ENCODE data around the gene RAI14. TPM values are rescaled to one million over a fixed set of nuclear protein-coding genes. Genes with fewer than 3 reads are reported as not detected.
"Not testable (repeated sequence)": the region's sequence is repeated elsewhere in the genome, so short reads cannot be mapped to it uniquely, and the experiment has no call there.

RAI14 gene
- total RNA-seq, 2 experiments from 2014 or later = 0.92 to 12.3 TPM

GRCh38 chr5:34750206-34750605 is 94.1 kb downstream of the RAI14 start:
- no peak for TF ChIP-seq EZH2phosphoT487 (IDR thresholded peaks at IDR 0.05; ENCODE audit: borderline replicate concordance, low read depth, low read length)
- no peak for TF ChIP-seq CTCF (conservative IDR thresholded peaks at IDR 0.05; ENCODE audit: low read length)
- no peaks in the 10 kb centered on the region for H4K20me1 ChIP-seq (ENCODE audit: insufficient read depth, low read length)
- no peaks in the 10 kb centered on the region for H3K9me3 ChIP-seq (ENCODE audit: low read length)
- no peaks in the 10 kb centered on the region for H3K36me3 ChIP-seq (ENCODE audit: insufficient read depth, low read length)
- H3K79me2 ChIP-seq (ENCODE audit: insufficient read depth, low read depth, low read length) = no peaks in the 10 kb centered on the region
- H3K4me3 ChIP-seq (ENCODE audit: low read depth, low read length, poor library complexity, severe bottlenecking) = no peak overlapping the region
- ChIA-PET CTCF (ENCODE audit: unreplicated experiment) (no interaction called here), POLR2A (no interaction called here)
- intact Hi-C loops (cut with micrococcal nuclease; ENCODE audit: unreplicated experiment) = no loop called here
- no TSS peak for BruUV-seq (replicated peaks)
- H3K9me2 ChIP-seq (ENCODE audit: insufficient read depth, low read length) = no peaks in the 10 kb centered on the region
- H3K27ac ChIP-seq (ENCODE audit: low read depth, low read length, poor library complexity, severe bottlenecking) = no peak overlapping the region
- no peaks in the 10 kb centered on the region for H3K4me1 ChIP-seq (ENCODE audit: insufficient read depth, low read length, poor library complexity, severe bottlenecking)
- H2AFZ ChIP-seq (ENCODE audit: low read length) = no peak overlapping the region
- DNase-seq (ENCODE audit: low spot score) = no peak
- H3K4me2 ChIP-seq (ENCODE audit: low read length) = no peak overlapping the region

GRCh38 chr5:34751807-34752736 is 95.9 kb downstream of the RAI14 start:
- TF ChIP-seq EZH2phosphoT487 (IDR thresholded peaks at IDR 0.05; ENCODE audit: borderline replicate concordance, low read depth, low read length) = no peak
- TF ChIP-seq CTCF (conservative IDR thresholded peaks at IDR 0.05; ENCODE audit: low read length) = no peak
- Histone ChIP-seq H3K4me1 (ENCODE audit: insufficient read depth, low read length, poor library complexity, severe bottlenecking) (no peaks in the 10 kb centered on the region), H3K4me2 (ENCODE audit: low read length) (no peak overlapping the region), H3K9me3 (ENCODE audit: low read length) (no peaks in the 10 kb centered on the region), H3K9me2 (ENCODE audit: insufficient read depth, low read length) (no peaks in the 10 kb centered on the region), H2AFZ (ENCODE audit: low read length) (no peak overlapping the region), H3K79me2 (ENCODE audit: insufficient read depth, low read depth, low read length) (no peaks in the 10 kb centered on the region), H3K4me3 (ENCODE audit: low read depth, low read length, poor library complexity, severe bottlenecking) (no peak overlapping the region), H3K36me3 (ENCODE audit: insufficient read depth, low read length) (no peaks in the 10 kb centered on the region), H4K20me1 (ENCODE audit: insufficient read depth, low read length) (no peaks in the 10 kb centered on the region), H3K27ac (ENCODE audit: low read depth, low read length, poor library complexity, severe bottlenecking) (no peak overlapping the region)
- no peak for DNase-seq (ENCODE audit: low spot score)
- intact Hi-C loops (cut with micrococcal nuclease; ENCODE audit: unreplicated experiment) = no loop called here
- CTCF ChIA-PET (ENCODE audit: unreplicated experiment) = no interaction called here
- no TSS peak for BruUV-seq (replicated peaks)
- POLR2A ChIA-PET = interaction anchor here (0.7 to 0.9 kb wide), 2 partner anchors 14 to 91 kb away, joined by 3 read pairs; no protein-coding TSS in a partner anchor

- H3K4me3 ChIP-seq (ENCODE audit: low read depth, low read length, poor library complexity, severe bottlenecking); H3K9me2 ChIP-seq (ENCODE audit: insufficient read depth, low read length); DNase-seq (ENCODE audit: low spot score); H3K36me3 ChIP-seq (ENCODE audit: insufficient read depth, low read length); H3K9me3 ChIP-seq (ENCODE audit: low read length); intact Hi-C loops (cut with micrococcal nuclease; ENCODE audit: unreplicated experiment); H2AFZ ChIP-seq (ENCODE audit: low read length); CTCF ChIA-PET (ENCODE audit: unreplicated experiment); H4K20me1 ChIP-seq (ENCODE audit: insufficient read depth, low read length); BruUV-seq (replicated peaks); H3K79me2 ChIP-seq (ENCODE audit: insufficient read depth, low read depth, low read length); H3K4me2 ChIP-seq (ENCODE audit: low read length); H3K4me1 ChIP-seq (ENCODE audit: insufficient read depth, low read length, poor library complexity, severe bottlenecking); H3K27ac ChIP-seq (ENCODE audit: low read depth, low read length, poor library complexity, severe bottlenecking): not testable (repeated sequence)
- POLR2A ChIA-PET = interaction anchor here (0.9 kb wide), 1 partner anchor 13 kb away, joined by 3 read pairs; no protein-coding TSS in a partner anchor
These were observed 97.1 kb downstream of the RAI14 start for GRCh38 chr5:34753236-34753635.
